ENCODE results near the gene NEURL1. TPM values are rescaled to one million over a fixed set of nuclear protein-coding genes. Genes with fewer than 3 reads are reported as not detected.
"Not testable (repeated sequence)": the region's sequence is repeated elsewhere in the genome, so short reads cannot be mapped to it uniquely, and the experiment has no call there.

Gene NEURL1
- total RNA-seq, 1 experiment from 2014 or later, result 0.84 TPM

DNA sequence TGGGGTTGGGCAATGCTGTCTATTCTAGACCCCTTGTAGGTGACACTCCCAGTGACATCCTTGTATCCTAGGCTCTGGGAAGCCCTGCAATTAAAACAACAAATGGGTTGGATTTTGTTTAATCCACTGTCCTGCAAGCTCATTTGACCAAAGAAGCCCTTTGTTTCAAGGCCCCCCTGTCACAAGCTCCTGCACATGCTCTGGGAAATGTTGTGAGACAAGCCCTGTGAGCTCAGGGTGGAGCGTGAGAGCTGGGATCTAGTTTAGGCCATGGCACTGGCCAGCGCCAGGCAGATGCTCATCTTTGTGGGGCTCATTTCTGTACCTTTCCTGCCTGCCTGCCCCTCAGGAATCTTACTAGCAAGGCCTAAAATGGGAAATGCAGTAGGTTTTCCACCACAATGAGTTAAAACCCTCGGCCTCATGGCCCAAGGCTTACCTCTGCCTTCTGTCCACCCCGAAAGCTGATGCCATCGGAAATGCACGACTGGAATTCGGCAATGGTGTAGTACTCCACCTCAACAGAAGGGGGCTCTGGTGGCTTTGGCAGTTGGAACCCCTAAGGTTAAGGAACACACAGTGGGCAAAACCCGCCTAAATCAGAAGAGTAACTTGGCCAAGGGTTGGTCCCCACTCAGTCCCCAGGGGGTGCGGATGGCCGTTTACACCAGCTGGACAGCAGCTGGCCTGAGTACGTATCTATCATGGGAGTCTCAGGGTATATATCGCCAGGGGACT is 112.0 kb downstream of the NEURL1 start:
- Histone ChIP-seq H3K4me3 (ENCODE audit: low read depth, low read length) (no peak overlapping the region), H3K36me3 (ENCODE audit: control insufficient read depth, insufficient read depth, low read length) (no peaks in the 10 kb centered on the region; the same call in 1 of the 2 replicates), H3K9me3 (no peaks in the 10 kb centered on the region), H3K27me3 (replicated peaks; ENCODE audit: control insufficient read depth, insufficient read depth, low read length) (no peaks in the 10 kb centered on the region), H3K4me1 (no peaks in the 10 kb centered on the region)
- no peaks in the 10 kb centered on the region for H3K4me1 Mint-ChIP-seq (ENCODE audit: low read depth, unreplicated experiment)
- H3K27ac Mint-ChIP-seq (ENCODE audit: unreplicated experiment), result no peak overlapping the region
- intact Hi-C loops (cut with micrococcal nuclease; ENCODE audit: unreplicated experiment), result loop anchor here (1.0 kb wide), 1 partner anchor 81 kb away; no protein-coding TSS in a partner anchor
- peak in 1 of 2 experiments; percentile 59 for DNase-seq
- peaks cover 12% of the 10 kb centered on the region for H3K36me3 Mint-ChIP-seq (ENCODE audit: insufficient read depth, unreplicated experiment)
- POLR2A ChIA-PET, result no interaction called here
- TF ChIP-seq, protein P1, sequence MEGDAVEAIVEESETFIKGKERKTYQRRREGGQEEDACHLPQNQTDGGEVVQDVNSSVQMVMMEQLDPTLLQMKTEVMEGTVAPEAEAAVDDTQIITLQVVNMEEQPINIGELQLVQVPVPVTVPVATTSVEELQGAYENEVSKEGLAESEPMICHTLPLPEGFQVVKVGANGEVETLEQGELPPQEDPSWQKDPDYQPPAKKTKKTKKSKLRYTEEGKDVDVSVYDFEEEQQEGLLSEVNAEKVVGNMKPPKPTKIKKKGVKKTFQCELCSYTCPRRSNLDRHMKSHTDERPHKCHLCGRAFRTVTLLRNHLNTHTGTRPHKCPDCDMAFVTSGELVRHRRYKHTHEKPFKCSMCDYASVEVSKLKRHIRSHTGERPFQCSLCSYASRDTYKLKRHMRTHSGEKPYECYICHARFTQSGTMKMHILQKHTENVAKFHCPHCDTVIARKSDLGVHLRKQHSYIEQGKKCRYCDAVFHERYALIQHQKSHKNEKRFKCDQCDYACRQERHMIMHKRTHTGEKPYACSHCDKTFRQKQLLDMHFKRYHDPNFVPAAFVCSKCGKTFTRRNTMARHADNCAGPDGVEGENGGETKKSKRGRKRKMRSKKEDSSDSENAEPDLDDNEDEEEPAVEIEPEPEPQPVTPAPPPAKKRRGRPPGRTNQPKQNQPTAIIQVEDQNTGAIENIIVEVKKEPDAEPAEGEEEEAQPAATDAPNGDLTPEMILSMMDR (IDR thresholded peaks at IDR 0.05; ENCODE audit: insufficient read depth in 1 of 2, low read depth in 1 of 2, low read length in 1 of 2, severe bottlenecking in 1 of 2, unreplicated experiment in 1 of 2), result peak; percentile 47 to 64
- no peaks in the 10 kb centered on the region for H3K27me3 Mint-ChIP-seq (ENCODE audit: insufficient read depth, unreplicated experiment)
- H3K9me3 Mint-ChIP-seq (ENCODE audit: unreplicated experiment), result no peaks in the 10 kb centered on the region
- H3K4me3 Mint-ChIP-seq (ENCODE audit: unreplicated experiment), result no peak overlapping the region
- no TSS peak for BruUV-seq (replicated peaks)
- CTCF ChIA-PET, result interaction anchor here (0.5 to 1.8 kb wide), 2 partner anchors 81 to 1615 kb away, joined by 3 to 12 read pairs; no protein-coding TSS in a partner anchor

DNA sequence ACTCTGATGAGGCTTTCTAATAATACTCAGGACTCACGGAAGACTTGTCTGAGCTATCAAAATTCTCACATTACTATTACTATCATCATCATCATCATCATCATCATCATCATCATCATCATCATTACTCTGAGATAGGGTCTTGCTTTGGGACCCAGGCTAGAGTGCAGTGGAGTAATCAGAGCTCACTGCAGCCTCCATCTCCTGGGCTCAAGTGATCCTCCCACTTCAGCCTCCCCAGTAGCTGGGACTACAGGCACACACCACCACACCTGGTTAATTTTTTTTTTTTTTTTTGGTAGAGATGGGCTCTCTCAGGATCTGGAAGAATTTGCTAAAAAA is 112.6 kb downstream of the NEURL1 start:
- CTCF ChIA-PET, result interaction anchor here (0.6 to 1.8 kb wide), 3 partner anchors 10 to 80 kb away, joined by 3 to 12 read pairs (median 3); no protein-coding TSS in a partner anchor
- H3K36me3 ChIP-seq (ENCODE audit: control insufficient read depth, insufficient read depth, low read length); H3K27ac Mint-ChIP-seq (ENCODE audit: unreplicated experiment); H3K9me3 ChIP-seq; H3K27me3 Mint-ChIP-seq (ENCODE audit: insufficient read depth, unreplicated experiment); H3K4me1 ChIP-seq; H3K4me1 Mint-ChIP-seq (ENCODE audit: low read depth, unreplicated experiment); DNase-seq; H3K4me3 ChIP-seq (ENCODE audit: low read depth, low read length); BruUV-seq (replicated peaks); H3K27me3 ChIP-seq (replicated peaks; ENCODE audit: control insufficient read depth, insufficient read depth, low read length); intact Hi-C loops (cut with micrococcal nuclease; ENCODE audit: unreplicated experiment); H3K4me3 Mint-ChIP-seq (ENCODE audit: unreplicated experiment); POLR2A ChIA-PET; H3K9me3 Mint-ChIP-seq (ENCODE audit: unreplicated experiment): not testable (repeated sequence)
- H3K36me3 Mint-ChIP-seq (ENCODE audit: insufficient read depth, unreplicated experiment), result peaks cover 12% of the 10 kb centered on the region

DNA sequence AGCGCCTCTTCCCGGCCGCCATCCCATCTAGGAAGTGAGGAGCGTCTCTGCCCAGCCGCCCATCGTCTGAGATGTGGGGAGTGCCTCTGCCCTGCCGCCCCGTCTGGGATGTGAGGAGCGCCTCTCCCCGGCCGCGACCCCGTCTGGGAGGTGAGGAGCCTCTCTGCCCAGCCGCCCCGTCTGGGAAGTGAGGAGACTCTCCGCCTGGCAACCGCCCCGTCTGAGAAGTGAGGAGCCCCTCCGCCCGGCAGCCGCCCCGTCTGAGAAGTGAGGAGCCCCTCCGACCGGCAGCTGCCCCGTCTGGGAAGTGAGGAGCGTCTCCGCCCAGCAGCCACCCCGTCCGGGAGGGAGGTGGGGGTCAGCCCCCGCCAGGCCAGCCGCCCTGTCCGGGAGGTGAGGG is 113.5 kb downstream of the NEURL1 start:
- BruUV-seq (replicated peaks); H3K27ac Mint-ChIP-seq (ENCODE audit: unreplicated experiment); CTCF ChIA-PET; H3K27me3 ChIP-seq (replicated peaks; ENCODE audit: control insufficient read depth, insufficient read depth, low read length); H3K4me3 Mint-ChIP-seq (ENCODE audit: unreplicated experiment); H3K9me3 ChIP-seq; DNase-seq; H3K4me1 ChIP-seq; H3K36me3 ChIP-seq (ENCODE audit: control insufficient read depth, insufficient read depth, low read length); H3K4me3 ChIP-seq (ENCODE audit: low read depth, low read length); H3K9me3 Mint-ChIP-seq (ENCODE audit: unreplicated experiment); intact Hi-C loops (cut with micrococcal nuclease; ENCODE audit: unreplicated experiment); POLR2A ChIA-PET; H3K27me3 Mint-ChIP-seq (ENCODE audit: insufficient read depth, unreplicated experiment); H3K4me1 Mint-ChIP-seq (ENCODE audit: low read depth, unreplicated experiment): not testable (repeated sequence)
- H3K36me3 Mint-ChIP-seq (ENCODE audit: insufficient read depth, unreplicated experiment), result peaks cover 12% of the 10 kb centered on the region

DNA sequence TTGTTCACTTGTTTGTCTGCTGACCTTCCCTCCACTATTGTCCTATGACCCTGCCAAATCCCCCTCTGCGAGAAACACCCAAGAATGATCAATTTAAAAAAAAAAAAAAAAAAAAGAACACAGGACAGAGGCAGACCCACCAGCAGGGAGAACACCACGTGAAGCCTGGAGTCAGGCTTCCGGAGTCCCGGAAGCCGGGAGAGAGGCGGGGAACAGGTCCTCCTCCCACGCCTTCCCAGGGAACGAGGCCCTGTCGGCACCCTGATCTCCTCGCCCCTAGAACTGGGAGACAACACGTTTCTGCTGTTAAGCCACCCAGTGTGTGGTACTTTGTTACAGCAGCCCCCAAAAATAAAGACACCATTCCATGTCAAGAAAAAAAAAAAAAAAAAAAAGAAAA is 114.6 kb downstream of the NEURL1 start:
- peaks cover 12% of the 10 kb centered on the region for H3K36me3 Mint-ChIP-seq (ENCODE audit: insufficient read depth, unreplicated experiment)
- H3K4me3 Mint-ChIP-seq (ENCODE audit: unreplicated experiment); H3K36me3 ChIP-seq (ENCODE audit: control insufficient read depth, insufficient read depth, low read length); H3K4me1 Mint-ChIP-seq (ENCODE audit: low read depth, unreplicated experiment); H3K27me3 ChIP-seq (replicated peaks; ENCODE audit: control insufficient read depth, insufficient read depth, low read length); DNase-seq; H3K4me1 ChIP-seq; H3K27me3 Mint-ChIP-seq (ENCODE audit: insufficient read depth, unreplicated experiment); H3K9me3 ChIP-seq; H3K9me3 Mint-ChIP-seq (ENCODE audit: unreplicated experiment); H3K4me3 ChIP-seq (ENCODE audit: low read depth, low read length); POLR2A ChIA-PET; CTCF ChIA-PET; H3K27ac Mint-ChIP-seq (ENCODE audit: unreplicated experiment); BruUV-seq (replicated peaks); intact Hi-C loops (cut with micrococcal nuclease; ENCODE audit: unreplicated experiment): not testable (repeated sequence)

All from Caco-2 (cell line).